22Rv1 (cell line): ENCODE data around the gene PPP1R9B.

Experiments used
- H3K27ac ChIP-seq: fragments of 450-650 bp; 2 replicates; pipeline ENCODE4 v1.5.1; 2017
- ZFX ChIP-seq: fragments of 450-650 bp; IDR thresholded peaks from 2 replicates; pipeline ENCODE4 v1.6.1; 2017; ENCODE audit warnings: antibody characterized with exemption, borderline replicate concordance
- TF ChIP-seq, protein P1 (sequence below): fragments of 450-650 bp; IDR thresholded peaks from 2 replicates; pipeline ENCODE4 v1.5.1; 2017; ENCODE audit warnings: mild to moderate bottlenecking

Gene PPP1R9B

DNA sequence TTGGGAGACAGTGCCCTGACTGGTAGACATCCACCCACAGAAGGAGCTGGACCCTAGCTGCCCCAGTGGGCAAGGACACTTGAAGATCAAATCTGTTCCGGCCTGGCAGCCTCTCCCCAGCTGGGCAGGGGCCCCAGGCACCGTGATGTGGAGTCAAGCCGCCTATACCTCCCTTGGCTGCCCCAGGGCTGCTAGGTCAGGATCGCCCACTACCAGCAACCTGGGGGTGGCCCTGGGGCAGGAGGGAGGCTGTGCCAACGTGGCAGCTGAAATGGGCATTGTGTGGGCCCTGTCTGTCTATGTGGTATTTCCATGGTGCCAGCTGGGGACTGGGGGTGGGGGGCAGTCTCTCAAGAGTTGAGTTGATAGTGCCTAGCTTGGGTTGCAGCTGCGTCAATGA is 54.4 kb downstream of the PPP1R9B start:
- TF ChIP-seq ZFX, result no peak
- TF ChIP-seq, protein P1, sequence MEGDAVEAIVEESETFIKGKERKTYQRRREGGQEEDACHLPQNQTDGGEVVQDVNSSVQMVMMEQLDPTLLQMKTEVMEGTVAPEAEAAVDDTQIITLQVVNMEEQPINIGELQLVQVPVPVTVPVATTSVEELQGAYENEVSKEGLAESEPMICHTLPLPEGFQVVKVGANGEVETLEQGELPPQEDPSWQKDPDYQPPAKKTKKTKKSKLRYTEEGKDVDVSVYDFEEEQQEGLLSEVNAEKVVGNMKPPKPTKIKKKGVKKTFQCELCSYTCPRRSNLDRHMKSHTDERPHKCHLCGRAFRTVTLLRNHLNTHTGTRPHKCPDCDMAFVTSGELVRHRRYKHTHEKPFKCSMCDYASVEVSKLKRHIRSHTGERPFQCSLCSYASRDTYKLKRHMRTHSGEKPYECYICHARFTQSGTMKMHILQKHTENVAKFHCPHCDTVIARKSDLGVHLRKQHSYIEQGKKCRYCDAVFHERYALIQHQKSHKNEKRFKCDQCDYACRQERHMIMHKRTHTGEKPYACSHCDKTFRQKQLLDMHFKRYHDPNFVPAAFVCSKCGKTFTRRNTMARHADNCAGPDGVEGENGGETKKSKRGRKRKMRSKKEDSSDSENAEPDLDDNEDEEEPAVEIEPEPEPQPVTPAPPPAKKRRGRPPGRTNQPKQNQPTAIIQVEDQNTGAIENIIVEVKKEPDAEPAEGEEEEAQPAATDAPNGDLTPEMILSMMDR, result no peak
- H3K27ac ChIP-seq, result 0 out of 2 replicates have a peak overlapping the region, but pooled peaks have one; percentile 81

DNA sequence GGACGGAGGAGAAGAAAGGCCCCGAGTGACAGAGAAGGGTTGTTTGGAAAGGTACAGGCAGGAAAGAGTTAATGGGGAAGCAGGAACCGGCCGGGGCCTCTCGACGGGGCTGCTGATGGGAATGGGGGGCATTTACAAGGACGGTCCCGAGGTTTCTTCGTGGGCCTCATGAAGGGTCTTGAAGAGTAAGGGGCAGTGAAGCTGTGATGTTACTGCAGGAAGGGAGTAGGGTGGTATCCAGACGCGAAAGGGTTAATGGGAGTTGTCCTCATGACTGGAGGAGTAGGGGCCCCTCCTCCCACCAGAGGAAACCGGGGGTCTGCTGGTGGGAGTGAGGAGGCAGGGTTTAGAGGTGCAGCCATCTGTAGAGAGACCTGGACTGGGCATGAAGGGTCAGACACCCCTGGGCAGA is 54.8 kb downstream of the PPP1R9B start:
- peak overlapping the region; percentile 81 for H3K27ac ChIP-seq
- no peak for TF ChIP-seq ZFX
- TF ChIP-seq, protein P1, result no peak

DNA sequence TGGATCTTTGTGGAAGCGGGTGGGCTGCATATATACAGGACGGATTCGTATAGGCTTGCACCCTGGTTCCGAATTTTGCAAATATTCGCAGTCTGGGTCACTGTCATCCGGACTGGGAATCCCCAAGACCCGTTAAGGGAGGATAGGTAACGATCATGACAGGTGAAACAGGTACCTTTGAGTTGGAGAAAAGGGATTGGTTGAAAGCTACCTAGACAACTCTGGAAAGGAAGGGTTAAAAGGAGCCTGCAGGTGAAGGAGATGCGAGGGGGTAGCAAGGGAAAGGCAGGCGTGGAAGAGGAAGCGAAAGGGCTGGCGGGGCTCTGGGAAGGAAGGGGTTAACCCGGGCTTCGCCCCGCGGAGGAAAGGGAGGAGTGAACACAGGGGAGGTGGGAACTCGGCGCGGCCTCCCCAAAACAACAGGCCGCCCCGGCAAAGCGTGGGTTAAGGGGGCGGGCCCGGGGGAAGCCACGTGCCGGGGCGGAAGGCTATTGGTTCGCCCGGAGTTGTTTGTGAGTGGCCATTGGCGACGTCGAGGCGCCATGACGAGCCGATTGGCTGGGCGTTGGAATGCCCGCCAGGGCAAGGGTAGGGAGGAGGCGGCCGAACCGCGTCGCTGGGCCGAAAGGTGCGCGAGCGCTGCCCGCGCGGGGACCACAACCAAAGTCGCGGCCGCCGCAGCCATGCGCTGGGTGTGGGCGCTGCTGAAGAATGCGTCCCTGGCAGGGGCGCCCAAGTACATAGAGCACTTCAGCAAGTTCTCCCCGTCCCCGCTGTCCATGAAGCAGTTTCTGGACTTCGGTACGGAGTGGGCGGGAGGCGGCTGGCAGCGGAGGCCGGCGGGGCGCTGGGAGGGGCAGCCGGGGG is 55.5 kb downstream of the PPP1R9B start, which contains the start of gene PDK2:
TSS of gene PDK2 (plus strand) at position 599 of the 867 bp plus-strand sequence. CDS start at position 684, 85 bp downstream.
- H3K27ac ChIP-seq, result peak within 1 kb of the TSS; percentile 81
- TF ChIP-seq, protein P1, result no peak
- TF ChIP-seq ZFX, result no peak

DNA sequence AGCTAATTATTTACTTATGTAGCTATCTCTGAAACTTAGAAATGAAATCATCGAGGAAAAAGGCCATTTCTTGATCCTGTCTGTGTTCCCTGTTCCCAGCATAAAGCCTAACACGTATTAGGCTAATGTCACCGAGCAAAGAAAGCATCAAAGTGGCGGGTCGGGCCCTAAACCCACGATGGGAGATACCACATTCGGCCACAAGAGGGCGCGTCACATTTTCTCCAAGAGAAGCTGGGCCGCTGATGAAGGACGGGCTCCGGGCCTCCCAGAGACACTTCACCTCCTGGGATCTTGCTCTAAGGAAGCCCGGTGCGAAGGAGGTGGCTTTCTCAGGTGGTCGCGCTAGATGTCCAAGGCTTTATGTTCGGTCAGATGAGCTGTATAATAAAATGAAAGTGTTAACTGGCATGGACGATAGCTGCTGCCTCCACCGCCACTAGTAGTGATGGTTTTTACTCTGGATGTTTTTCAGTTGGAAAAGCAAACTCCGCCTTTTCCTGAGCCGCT is 56.2 kb downstream of the PPP1R9B start:
- H3K27ac ChIP-seq, result peak overlapping the region; percentile 81
- TF ChIP-seq ZFX, result no peak
- TF ChIP-seq, protein P1, result peak; percentile 93

DNA sequence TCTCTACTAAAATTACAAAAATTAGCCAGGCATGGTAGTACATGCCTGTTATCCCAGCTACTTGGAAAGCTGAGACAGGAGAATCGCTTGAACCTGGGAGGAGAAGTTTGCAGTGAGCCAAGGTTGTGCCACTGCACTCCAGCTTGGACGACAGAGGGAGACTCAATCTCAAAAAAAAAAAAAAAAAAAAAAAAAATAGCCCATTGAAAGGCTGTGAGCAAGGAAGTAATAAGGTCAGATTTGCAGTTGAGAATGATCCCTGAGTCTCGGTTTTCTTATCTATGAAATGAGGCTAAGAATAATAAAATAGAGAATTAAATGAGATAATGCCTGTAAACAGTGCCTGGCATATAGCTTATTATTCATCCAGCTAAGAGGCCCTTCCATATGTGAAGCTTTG is 56.7 kb downstream of the PPP1R9B start:
- H3K27ac ChIP-seq, result peak overlapping the region; percentile 81
- TF ChIP-seq, protein P1, result no peak
- TF ChIP-seq ZFX, result no peak

DNA sequence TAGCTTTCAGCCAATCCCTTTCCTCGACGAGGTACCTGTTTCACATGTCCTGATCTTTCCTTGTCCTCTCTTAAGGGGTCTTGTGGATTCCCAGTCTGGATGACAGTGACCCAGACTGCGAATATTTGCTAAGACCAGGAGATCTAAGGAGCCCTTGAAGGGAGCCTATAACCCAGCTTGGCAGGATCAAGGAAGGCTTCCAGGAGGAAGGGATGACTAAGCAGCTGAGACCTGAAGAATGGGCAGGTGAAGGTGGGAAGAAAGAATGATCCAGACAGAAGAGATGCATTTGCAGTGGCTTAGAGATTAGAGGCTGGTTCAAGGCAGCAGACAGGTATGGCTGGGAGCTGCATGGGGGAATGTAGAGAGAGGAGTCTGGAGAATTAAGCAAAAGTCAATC is 57.2 kb downstream of the PPP1R9B start:
- TF ChIP-seq ZFX, result no peak
- TF ChIP-seq, protein P1, result no peak

DNA sequence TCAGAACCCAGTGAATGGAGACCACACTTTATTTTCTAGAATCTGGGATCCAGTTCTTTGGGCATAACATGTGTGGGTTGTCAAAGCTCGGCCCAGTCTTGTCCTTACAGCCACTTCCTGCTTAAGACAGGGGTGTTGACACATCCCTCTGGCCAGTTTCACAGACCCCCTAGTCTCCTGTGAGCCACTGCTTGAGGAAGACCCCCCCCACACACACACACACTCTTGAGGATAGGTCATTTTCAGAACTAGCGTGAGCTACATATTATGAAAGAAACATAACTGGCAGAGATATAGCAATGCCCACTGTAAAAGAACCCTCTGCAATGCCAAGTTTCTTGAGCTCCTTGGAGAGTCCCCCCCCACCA is 58.6 kb downstream of the PPP1R9B start:
- H3K27ac ChIP-seq, result no peak overlapping the region
- no peak for TF ChIP-seq ZFX
- TF ChIP-seq, protein P1, result no peak

More for the DNA sequence above, 57.2 kb downstream of the PPP1R9B start:
- no peak overlapping the region for H3K27ac ChIP-seq
